CD4-positive, CD25-positive, alpha-beta regulatory T cell (primary cell): Measurements from ENCODE around the gene INHBB. TPM values are rescaled to one million over a fixed set of nuclear protein-coding genes. Genes with fewer than 3 reads are reported as not detected.

Source experiments
- ATAC-seq, 2 donors: fragments of 150-1000 bp; cut with Tn5 transposase; one replicate each; pipeline ENCODE4 v1.10.0; 2021; ENCODE audit warnings: low read depth in 2 of 2, moderate number of reproducible peaks in 2 of 2, moderate library complexity in 1 of 2
- DNase-seq, 3 donors: peaks; one replicate each; pipeline versions ENCODE4 v3.0.0 to v3.0.0-alpha.2; 2012 to 2022; ENCODE audit warnings: mixed read lengths in 1 of 3
- H3K27ac ChIP-seq: one replicate; pipeline ENCODE4 v1.7.0; 2013; ENCODE audit warnings: mild to moderate bottlenecking, low read length; ENCODE audit not compliant: insufficient read depth, poor library complexity, severe bottlenecking
- H3K27me3 ChIP-seq: one replicate; pipeline ENCODE4 v1.7.0; 2013; ENCODE audit warnings: low read length; ENCODE audit not compliant: control insufficient read depth, insufficient read depth
- H3K36me3 ChIP-seq: one replicate; pipeline ENCODE4 v1.7.0; 2013; ENCODE audit warnings: mild to moderate bottlenecking, low read length, moderate library complexity; ENCODE audit not compliant: control insufficient read depth, insufficient read depth
- H3K4me1 ChIP-seq: 2 replicates; pipeline ENCODE4 v1.7.0; 2013; ENCODE audit warnings: mild to moderate bottlenecking, low read length; ENCODE audit not compliant: insufficient read depth, control insufficient read depth, poor library complexity, severe bottlenecking
- H3K4me3 ChIP-seq: one replicate; pipeline ENCODE4 v1.7.0; 2013; ENCODE audit warnings: low read depth, mild to moderate bottlenecking, low read length, moderate library complexity
- H3K9me3 ChIP-seq, 2 experiments: 1 replicate in 1 of 2; 2 replicates in 1 of 2; pipeline ENCODE4 v1.7.0; 2013; ENCODE audit warnings: low read length in 2 of 2, mild to moderate bottlenecking in 1 of 2, moderate library complexity in 1 of 2; ENCODE audit not compliant: control insufficient read depth in 2 of 2
- H3K27ac Mint-ChIP-seq, 3 donors: one replicate each; pipeline ENCODE4 v1.8.0; 2020 to 2022; ENCODE audit warnings: mild to moderate bottlenecking in 3 of 3, mixed read lengths in 3 of 3, moderate library complexity in 2 of 3
- H3K27me3 Mint-ChIP-seq: one replicate; pipeline ENCODE4 v1.8.0; 2022; ENCODE audit warnings: mild to moderate bottlenecking, mixed read lengths
- H3K36me3 Mint-ChIP-seq: one replicate; pipeline ENCODE4 v1.8.0; 2020; ENCODE audit warnings: mixed read lengths
- H3K4me1 Mint-ChIP-seq, 4 donors: one replicate each; pipeline ENCODE4 v1.8.0; 2020 to 2022; ENCODE audit warnings: mixed read lengths in 4 of 4, mild to moderate bottlenecking in 1 of 4
- H3K4me3 Mint-ChIP-seq, 4 donors: one replicate each; pipeline ENCODE4 v1.8.0; 2020 to 2022; ENCODE audit warnings: mild to moderate bottlenecking in 4 of 4, mixed read lengths in 4 of 4, moderate library complexity in 3 of 4
- H3K9me3 Mint-ChIP-seq, 7 donors: one replicate each; pipeline ENCODE4 v1.8.0; 2020 to 2022; ENCODE audit warnings: mixed read lengths in 7 of 7, mild to moderate bottlenecking in 3 of 7, moderate library complexity in 2 of 7
- polyA plus RNA-seq, 4 donors: library from polyadenylated mRNA; unstranded; fragments of 300-500 nt; fragmentation: Illumina TruSeq; gene quantifications; one replicate each; pipeline ENCODE4 v1.2.3, GENCODE V29; 2021
- total RNA-seq: library from RNA; stranded (reverse); gene quantifications from one replicate; pipeline ENCODE4 v1.2.3, GENCODE V29; 2022

The INHBB gene
- total and polyA plus RNA-seq, 5 donors from 2014 or later = not detected

DNA sequence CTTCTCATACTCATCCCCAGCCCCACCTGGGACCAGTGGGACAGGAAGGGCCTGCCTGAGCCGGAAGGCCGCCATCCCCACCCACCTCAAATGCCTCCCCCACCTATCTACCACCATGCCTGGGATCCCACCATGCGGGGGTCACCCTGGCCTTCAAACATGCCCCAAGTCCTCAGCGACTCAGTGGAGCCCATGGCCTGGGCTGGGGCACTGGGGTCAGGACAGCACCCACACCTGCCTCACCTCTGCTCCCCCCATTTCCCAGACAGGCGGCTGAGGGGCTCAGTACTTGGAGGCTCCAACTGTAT lies 7.6 kb downstream of the INHBB start:
- no peak overlapping the region for H3K4me3 Mint-ChIP-seq
- H3K27me3 Mint-ChIP-seq = peaks cover 24% of the 10 kb centered on the region
- H3K9me3 Mint-ChIP-seq = peaks cover 0 to 2% (median 0%) of the 10 kb centered on the region in 7 donors
- no peak overlapping the region for H3K27ac ChIP-seq
- ATAC-seq = no peak
- H3K36me3 Mint-ChIP-seq = no peaks in the 10 kb centered on the region
- H3K9me3 ChIP-seq = no peaks in the 10 kb centered on the region
- H3K27ac Mint-ChIP-seq = no peak overlapping the region
- H3K27me3 ChIP-seq = peaks cover 3% of the 10 kb centered on the region
- H3K4me1 Mint-ChIP-seq = peaks cover 0 to 2% (median 0%) of the 10 kb centered on the region in 4 donors
- H3K4me1 ChIP-seq = no peaks in the 10 kb centered on the region
- no peak for DNase-seq
- no peak overlapping the region for H3K4me3 ChIP-seq
- no peaks in the 10 kb centered on the region for H3K36me3 ChIP-seq

DNA sequence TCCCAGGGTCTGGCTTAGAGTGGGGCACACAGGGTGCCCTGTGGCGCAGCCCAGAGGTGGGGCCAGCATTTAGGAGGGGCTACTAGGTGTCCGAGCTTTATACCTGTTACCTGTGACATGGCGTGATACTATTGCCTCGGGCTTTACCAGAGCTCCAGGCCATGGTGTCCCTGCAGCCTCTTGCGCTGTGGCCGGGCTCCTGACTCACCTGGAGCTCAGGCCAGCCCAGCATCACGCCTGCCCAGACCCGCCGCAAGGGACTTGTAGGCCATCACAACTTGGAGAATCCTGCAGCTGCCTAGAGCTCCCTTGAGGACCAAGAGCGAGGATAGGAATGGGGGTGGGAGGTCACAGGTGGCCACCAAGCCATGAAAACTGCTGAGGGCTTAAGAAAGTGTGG lies 8.0 kb downstream of the INHBB start:
- ATAC-seq = no peak
- peaks cover 0 to 1% (median 0%) of the 10 kb centered on the region in 7 donors for H3K9me3 Mint-ChIP-seq
- no peak overlapping the region for H3K4me3 Mint-ChIP-seq
- Histone ChIP-seq H3K4me3 (no peak overlapping the region), H3K27me3 (no peaks in the 10 kb centered on the region), H3K27ac (no peak overlapping the region), H3K4me1 (no peaks in the 10 kb centered on the region), H3K9me3 (no peaks in the 10 kb centered on the region), H3K36me3 (no peaks in the 10 kb centered on the region)
- H3K27me3 Mint-ChIP-seq = peaks cover 21% of the 10 kb centered on the region
- peaks cover 0 to 1% (median 0%) of the 10 kb centered on the region in 4 donors for H3K4me1 Mint-ChIP-seq
- no peak overlapping the region for H3K27ac Mint-ChIP-seq
- H3K36me3 Mint-ChIP-seq = no peaks in the 10 kb centered on the region
- no peak for DNase-seq

DNA sequence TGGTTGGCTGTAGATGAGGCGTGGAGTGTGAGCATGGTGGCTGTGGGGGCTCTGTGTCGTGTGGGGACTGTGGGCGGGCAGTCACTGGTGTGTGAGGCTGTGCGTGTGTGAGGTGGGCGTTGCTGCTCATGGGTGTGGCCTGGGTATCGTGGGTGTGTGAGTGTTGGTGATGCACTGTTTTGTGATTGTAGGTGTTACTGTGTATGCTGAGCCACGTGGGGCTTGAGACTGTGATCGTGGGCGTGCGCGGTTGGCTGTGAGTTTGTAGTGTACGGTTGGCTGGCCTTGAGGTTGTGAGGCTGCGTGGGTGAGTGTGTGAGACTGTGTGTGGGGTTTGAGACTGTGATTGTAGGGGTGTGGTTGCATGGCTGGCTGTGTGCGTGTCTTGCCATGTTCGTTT lies 8.5 kb downstream of the INHBB start:
- Histone ChIP-seq H3K36me3 (no peaks in the 10 kb centered on the region), H3K27me3 (no peaks in the 10 kb centered on the region), H3K9me3 (no peaks in the 10 kb centered on the region), H3K4me1 (no peaks in the 10 kb centered on the region), H3K27ac (no peak overlapping the region), H3K4me3 (no peak overlapping the region)
- Mint-ChIP-seq H3K4me1 (no peaks in the 10 kb centered on the region), H3K4me3 (no peak overlapping the region), H3K9me3 (no peaks in the 10 kb centered on the region), H3K27me3 (peaks cover 15% of the 10 kb centered on the region), H3K27ac (peak overlapping the region in 1 of 3 donors; percentile 6), H3K36me3 (no peaks in the 10 kb centered on the region)
- ATAC-seq (no peak), DNase-seq (no peak)

DNA sequence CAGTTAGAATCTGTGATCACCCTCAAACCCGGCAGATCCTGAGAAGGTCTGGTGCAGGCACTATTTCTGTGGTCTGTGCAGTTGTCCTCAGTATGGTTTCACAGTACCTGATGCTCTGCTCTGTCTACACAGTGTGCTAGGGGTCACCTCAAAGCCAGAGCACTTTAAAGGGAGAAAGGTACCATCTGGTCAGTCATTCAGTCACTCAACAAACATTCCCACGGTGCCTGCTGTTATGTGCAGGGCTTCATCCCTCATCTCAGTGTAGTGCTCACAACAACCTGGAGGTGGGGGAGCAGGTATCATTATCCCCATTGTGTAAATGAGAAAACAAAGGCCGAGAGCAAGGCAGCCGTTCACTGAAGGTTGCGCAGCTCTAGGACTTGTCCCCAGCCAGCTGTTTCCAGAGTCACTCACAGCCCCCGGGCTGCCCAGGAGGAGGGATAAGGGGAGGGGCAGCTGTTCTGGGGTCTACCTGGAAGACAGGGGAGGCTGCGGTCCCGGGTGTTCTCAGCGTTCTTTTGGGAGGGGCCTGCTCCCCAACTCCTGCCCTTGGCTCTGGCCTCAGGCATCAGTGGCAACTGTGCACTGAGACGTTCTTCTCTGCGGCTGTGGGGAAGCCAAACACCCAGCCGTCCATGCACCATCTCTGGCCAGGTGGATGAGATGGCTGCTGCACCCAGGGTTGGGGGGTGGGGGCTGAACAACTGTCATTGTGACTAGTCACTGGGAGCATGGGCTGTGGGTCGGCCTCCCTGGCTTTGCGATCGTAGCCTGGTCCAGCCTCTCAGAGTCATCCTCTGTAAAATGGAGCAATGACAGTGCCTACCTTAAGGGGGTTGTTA lies 9.2 kb downstream of the INHBB start:
- DNase-seq (no peak), ATAC-seq (no peak)
- Histone ChIP-seq H3K27ac (no peak overlapping the region), H3K9me3 (no peaks in the 10 kb centered on the region), H3K4me3 (no peak overlapping the region), H3K27me3 (no peaks in the 10 kb centered on the region), H3K36me3 (no peaks in the 10 kb centered on the region), H3K4me1 (no peaks in the 10 kb centered on the region)
- Mint-ChIP-seq H3K9me3 (no peaks in the 10 kb centered on the region), H3K36me3 (no peaks in the 10 kb centered on the region), H3K4me3 (no peak overlapping the region), H3K4me1 (no peaks in the 10 kb centered on the region), H3K27ac (no peak overlapping the region), H3K27me3 (peaks cover 12% of the 10 kb centered on the region)

DNA sequence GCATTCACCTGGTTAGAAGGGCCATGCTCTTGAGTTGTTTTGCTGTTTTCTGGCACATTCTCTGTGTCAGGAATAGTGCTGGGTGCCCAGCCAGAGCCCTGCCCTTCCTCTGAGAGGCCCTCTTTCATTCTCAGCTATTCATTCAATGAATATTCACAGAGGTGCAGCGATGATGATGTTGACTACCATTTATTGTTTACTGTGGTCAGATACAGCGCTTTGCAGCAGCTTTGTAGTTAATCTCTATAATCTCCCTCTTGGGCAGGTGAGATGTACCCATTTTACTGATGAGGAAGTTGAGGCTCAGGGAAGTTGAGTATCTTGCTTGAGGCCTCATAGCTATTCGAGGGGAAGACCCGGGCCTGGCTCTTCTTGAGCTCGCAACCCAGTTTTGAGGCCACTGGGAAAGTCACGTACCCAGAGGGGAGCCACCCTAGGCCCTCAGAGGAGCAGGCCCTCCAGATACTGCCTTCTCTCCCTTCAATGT lies 9.9 kb downstream of the INHBB start:
- H3K36me3 Mint-ChIP-seq = no peaks in the 10 kb centered on the region
- no peak for DNase-seq
- H3K4me3 ChIP-seq = no peak overlapping the region
- no peak for ATAC-seq
- peaks cover 5% of the 10 kb centered on the region for H3K27me3 Mint-ChIP-seq
- no peaks in the 10 kb centered on the region for H3K4me1 Mint-ChIP-seq
- H3K4me3 Mint-ChIP-seq = no peak overlapping the region
- H3K9me3 Mint-ChIP-seq = no peaks in the 10 kb centered on the region
- no peak overlapping the region for H3K27ac Mint-ChIP-seq
- H3K27ac ChIP-seq = no peak overlapping the region
- H3K36me3 ChIP-seq = no peaks in the 10 kb centered on the region
- H3K4me1 ChIP-seq = no peaks in the 10 kb centered on the region
- H3K27me3 ChIP-seq = no peaks in the 10 kb centered on the region
- H3K9me3 ChIP-seq = no peaks in the 10 kb centered on the region

DNA sequence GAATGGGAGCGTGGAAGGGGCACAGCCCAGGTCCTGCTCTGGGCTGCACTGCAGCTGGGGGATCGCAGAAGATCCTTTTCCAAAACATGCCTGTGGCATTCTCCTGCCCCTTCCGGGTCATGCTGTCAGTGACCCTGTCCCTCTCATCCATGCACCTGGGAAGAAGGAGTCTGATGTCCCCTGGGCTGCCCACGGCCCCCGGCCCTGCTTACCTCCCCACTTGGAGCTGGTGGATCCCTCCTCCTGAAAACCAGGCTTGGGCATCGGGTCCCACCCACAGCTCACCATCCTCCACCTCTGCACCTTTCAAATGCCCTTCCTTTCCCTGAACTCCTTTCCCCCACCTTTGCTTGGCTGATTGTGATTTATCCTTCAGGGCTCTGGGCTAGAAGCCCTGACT lies 11.8 kb downstream of the INHBB start:
- no peaks in the 10 kb centered on the region for H3K27me3 Mint-ChIP-seq
- H3K36me3 Mint-ChIP-seq = no peaks in the 10 kb centered on the region
- Histone ChIP-seq H3K27ac (no peak overlapping the region), H3K9me3 (no peaks in the 10 kb centered on the region), H3K4me3 (no peak overlapping the region), H3K27me3 (no peaks in the 10 kb centered on the region), H3K4me1 (no peaks in the 10 kb centered on the region), H3K36me3 (no peaks in the 10 kb centered on the region)
- H3K4me1 Mint-ChIP-seq = no peaks in the 10 kb centered on the region
- H3K9me3 Mint-ChIP-seq = no peaks in the 10 kb centered on the region
- H3K4me3 Mint-ChIP-seq = no peak overlapping the region
- ATAC-seq (no peak), DNase-seq (no peak)
- no peak overlapping the region for H3K27ac Mint-ChIP-seq

DNA sequence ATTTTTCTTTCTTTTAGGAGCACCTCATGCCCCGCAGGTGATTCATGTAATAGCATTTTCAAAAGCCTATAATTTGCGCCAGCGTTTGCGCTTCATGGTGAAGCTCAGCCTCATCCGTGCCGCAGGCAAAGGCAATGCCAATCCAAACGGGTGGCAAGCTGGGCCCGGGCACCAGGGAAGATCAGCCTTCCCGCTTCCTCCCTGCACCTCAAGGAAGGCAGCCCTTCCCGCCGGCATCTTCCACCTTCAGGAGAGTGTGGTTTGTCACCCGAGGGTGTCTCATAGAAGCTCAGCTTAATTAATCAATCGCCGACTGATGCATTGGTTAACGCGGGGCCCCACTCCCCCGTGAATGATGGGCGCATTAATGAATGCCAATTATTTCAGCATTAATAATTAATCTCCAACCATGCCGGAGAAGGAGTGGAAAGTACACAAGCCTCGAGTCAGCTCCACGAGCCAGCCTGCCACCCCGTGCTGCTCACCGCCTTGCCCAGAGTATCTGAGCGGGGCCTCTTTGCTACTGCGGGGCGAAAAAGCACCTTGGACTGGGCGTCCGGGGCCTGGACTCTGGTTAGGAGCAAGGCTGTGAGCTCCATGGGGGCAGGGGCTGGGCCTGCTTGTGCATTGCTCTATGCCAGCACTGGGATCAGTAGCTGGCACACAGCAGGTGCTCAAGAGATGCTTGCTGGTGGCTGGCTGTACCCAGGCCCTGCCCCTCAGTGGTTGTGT lies 13.0 kb downstream of the INHBB start:
- no peaks in the 10 kb centered on the region for H3K36me3 ChIP-seq
- no peaks in the 10 kb centered on the region for H3K4me1 ChIP-seq
- no peak overlapping the region for H3K4me3 Mint-ChIP-seq
- no peak for DNase-seq
- no peaks in the 10 kb centered on the region for H3K9me3 ChIP-seq
- H3K27ac Mint-ChIP-seq = no peak overlapping the region
- no peak for ATAC-seq
- no peaks in the 10 kb centered on the region for H3K9me3 Mint-ChIP-seq
- H3K36me3 Mint-ChIP-seq = no peaks in the 10 kb centered on the region
- H3K27me3 Mint-ChIP-seq = no peaks in the 10 kb centered on the region
- H3K4me3 ChIP-seq = no peak overlapping the region
- H3K27me3 ChIP-seq = no peaks in the 10 kb centered on the region
- no peaks in the 10 kb centered on the region for H3K4me1 Mint-ChIP-seq
- H3K27ac ChIP-seq = no peak overlapping the region
